ENCODE results near the gene OMA1. TPM values are rescaled to one million over a fixed set of nuclear protein-coding genes. Genes with fewer than 3 reads are reported as not detected.
"Not testable (repeated sequence)": the region's sequence is repeated elsewhere in the genome, so short reads cannot be mapped to it uniquely, and the experiment has no call there.

OMA1 gene
- total RNA-seq, 1 experiment from 2014 or later, result 34.8 TPM

- DNase-seq (ENCODE audit: low spot score), result no peak
These were observed 18.0 kb downstream of the OMA1 start for GRCh38 chr1:58528518-58528917.

- no peak for DNase-seq (ENCODE audit: low spot score)
These were observed 22.1 kb downstream of the OMA1 start for GRCh38 chr1:58524353-58524945.

GRCh38 chr1:58515794-58516401, 30.6 kb downstream of the OMA1 start:
- DNase-seq (ENCODE audit: low spot score), result peak; percentile 76

- no peak for DNase-seq (ENCODE audit: low spot score)
These were observed 32.6 kb downstream of the OMA1 start for GRCh38 chr1:58513956-58514355.

- no peak for DNase-seq (ENCODE audit: low spot score)
These were observed 37.9 kb downstream of the OMA1 start for GRCh38 chr1:58508629-58509028.

GRCh38 chr1:58505286-58505685, 41.2 kb downstream of the OMA1 start:
- DNase-seq (ENCODE audit: low spot score), result no peak

- DNase-seq (ENCODE audit: low spot score), result no peak
These were observed 44.0 kb downstream of the OMA1 start for GRCh38 chr1:58502519-58502918.

GRCh38 chr1:58500043-58500442, 46.5 kb downstream of the OMA1 start:
- no peak for DNase-seq (ENCODE audit: low spot score)

GRCh38 chr1:58497499-58497898, 49.0 kb downstream of the OMA1 start:
- no peak for DNase-seq (ENCODE audit: low spot score)

- DNase-seq (ENCODE audit: low spot score), result no peak
These were observed 50.5 kb downstream of the OMA1 start for GRCh38 chr1:58496042-58496441.

GRCh38 chr1:58488914-58489313, 57.6 kb downstream of the OMA1 start:
- not testable (repeated sequence) for DNase-seq (ENCODE audit: low spot score)

GRCh38 chr1:58487002-58487401, 59.5 kb downstream of the OMA1 start:
- no peak for DNase-seq (ENCODE audit: low spot score)

GRCh38 chr1:58481962-58482361, 64.6 kb downstream of the OMA1 start:
- no peak for DNase-seq (ENCODE audit: low spot score)

GRCh38 chr1:58480191-58480590, 66.3 kb downstream of the OMA1 start:
- no peak for DNase-seq (ENCODE audit: low spot score)

GRCh38 chr1:58477390-58477789, 69.1 kb downstream of the OMA1 start:
- peak; percentile 75 for DNase-seq (ENCODE audit: low spot score)

GRCh38 chr1:58476179-58476578, 70.3 kb downstream of the OMA1 start:
- DNase-seq (ENCODE audit: low spot score), result no peak

GRCh38 chr1:58469476-58469875, 77.0 kb downstream of the OMA1 start:
- DNase-seq (ENCODE audit: low spot score), result no peak

GRCh38 chr1:58469016-58469415, 77.5 kb downstream of the OMA1 start:
- no peak for DNase-seq (ENCODE audit: low spot score)

- no peak for DNase-seq (ENCODE audit: low spot score)
These were observed 77.9 kb downstream of the OMA1 start for GRCh38 chr1:58468612-58469011.

GRCh38 chr1:58466630-58467241, 79.8 kb downstream of the OMA1 start:
- no peak for DNase-seq (ENCODE audit: low spot score)

GRCh38 chr1:58465825-58466629, 80.5 kb downstream of the OMA1 start:
- DNase-seq (ENCODE audit: low spot score), result peak; percentile 26

- no peak for DNase-seq (ENCODE audit: low spot score)
These were observed 81.3 kb downstream of the OMA1 start for GRCh38 chr1:58465176-58465575.

GRCh38 chr1:58460469-58460868, 86.1 kb downstream of the OMA1 start:
- no peak for DNase-seq (ENCODE audit: low spot score)
